EL (cell line): ENCODE results near the gene IFNA5.

Experiments
- DNase-seq: peaks from one replicate; pipeline ENCODE4 v3.0.0-alpha.2; 2016

The IFNA5 gene

GRCh38 chr9:21289848-21290247, 15.3 kb downstream of the IFNA5 start:
- DNase-seq = no peak

DNA sequence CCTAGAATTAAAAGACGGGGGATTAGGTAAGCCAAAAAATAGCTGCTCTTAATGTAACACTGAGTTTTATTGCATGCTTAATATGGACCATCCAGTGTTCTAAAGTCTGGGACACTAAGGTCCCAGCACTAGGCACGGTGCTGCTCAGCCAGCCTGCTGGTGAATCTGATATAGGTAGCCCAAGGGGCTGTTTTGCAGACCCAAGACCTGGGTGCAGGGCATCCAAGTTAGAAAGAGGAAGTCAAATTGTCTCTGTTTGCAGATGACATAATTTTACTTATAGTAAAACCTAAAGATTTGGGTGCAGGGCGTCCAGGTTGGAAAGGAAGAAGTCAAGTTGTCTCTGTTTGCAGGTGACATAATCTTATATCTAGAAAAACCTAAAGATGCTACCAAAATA, 17.8 kb downstream of the IFNA5 start:
- no peak for DNase-seq

DNA sequence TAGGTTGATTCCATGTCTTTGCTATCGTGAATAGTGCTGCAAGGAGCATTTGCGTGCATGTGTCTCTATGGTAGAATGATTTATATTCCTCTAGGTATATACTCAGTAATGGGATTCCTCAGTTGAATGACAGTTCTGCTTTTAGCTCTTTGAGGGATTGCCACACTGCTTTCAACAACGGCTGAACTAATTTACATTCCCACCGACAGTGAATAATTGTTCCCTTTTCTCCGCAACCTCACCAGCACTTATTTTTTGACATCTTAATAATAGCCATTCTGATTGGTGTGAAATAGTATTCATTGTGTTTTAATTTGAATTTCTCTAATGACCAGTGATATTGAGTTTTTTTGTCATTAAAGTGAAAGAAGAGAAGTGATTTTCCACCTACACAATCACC, 18.5 kb downstream of the IFNA5 start:
- DNase-seq = no peak

DNA sequence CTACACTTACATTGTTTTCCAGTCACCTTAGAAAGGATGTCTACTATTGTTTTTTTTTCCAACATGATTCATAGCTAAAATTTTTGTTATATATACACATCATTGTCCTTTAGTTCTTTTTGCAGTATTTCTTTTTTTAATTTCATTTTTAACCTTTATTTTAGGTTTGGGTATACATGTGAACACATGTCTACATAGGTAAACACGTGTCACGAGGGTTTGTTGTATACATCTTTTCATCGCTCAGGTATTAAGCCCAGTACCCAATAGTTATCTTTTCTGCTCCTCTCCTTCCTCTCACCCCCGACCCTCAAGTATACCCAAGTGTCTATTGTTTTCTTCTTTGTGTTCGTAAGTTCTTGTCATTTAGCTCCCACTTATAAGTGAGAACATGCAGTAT, 19.0 kb downstream of the IFNA5 start:
- no peak for DNase-seq

GRCh38 chr9:21281275-21281674, 23.8 kb downstream of the IFNA5 start:
- DNase-seq = no peak

DNA sequence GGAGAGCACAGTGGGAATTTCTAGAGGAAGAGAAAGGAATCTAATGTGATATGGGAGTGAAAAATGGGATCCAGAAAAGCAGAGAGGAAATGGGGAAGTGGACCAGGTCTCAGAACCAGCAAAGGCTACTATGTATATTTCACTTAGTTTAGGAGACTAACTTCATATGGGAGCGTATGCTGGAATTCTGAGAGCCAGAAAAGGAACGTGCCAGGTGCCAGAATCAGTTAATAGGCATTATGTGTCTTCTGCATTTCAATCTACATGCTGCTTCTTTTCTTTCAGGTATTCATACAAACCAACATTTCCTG, 36.8 kb downstream of the IFNA5 start:
- no peak for DNase-seq

GRCh38 chr9:21267485-21268346, 37.4 kb downstream of the IFNA5 start:
- DNase-seq = no peak

DNA sequence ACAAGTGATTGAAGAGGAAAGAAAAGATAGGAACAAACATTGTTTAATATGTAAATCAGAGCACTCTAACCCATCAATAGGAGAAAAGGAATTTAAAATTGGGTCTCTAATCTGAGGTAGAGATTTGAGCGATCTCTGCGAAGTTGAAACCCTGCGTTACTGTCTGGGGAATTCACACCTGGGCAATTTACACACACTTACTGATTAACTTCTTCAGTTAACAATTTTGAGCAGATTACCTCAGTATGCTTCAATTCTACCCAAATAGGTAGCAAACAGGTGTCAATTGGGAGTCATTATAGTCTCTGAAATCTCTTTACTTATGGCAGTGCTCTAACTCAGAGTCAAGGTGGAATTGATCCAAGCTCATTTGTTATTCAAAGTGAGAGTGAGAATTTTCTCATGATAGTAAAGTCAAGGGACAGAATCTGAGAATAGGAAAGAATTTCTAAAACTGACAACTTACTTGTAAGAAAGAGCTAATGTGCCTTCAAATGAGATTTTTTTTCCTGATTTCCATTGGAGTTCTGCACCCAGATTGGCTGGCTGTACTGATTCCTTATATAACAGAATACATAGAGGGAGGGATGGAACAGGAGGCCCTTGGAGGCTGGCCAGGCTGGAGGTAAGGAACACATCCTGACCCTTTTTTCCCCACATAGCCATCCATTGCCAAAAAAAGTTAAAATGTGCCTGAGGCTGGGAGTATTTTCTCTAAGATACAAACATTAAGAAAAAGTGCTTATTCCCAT, 38.2 kb downstream of the IFNA5 start:
- DNase-seq = no peak

GRCh38 chr9:21265421-21266189, 39.5 kb downstream of the IFNA5 start:
- no peak for DNase-seq

GRCh38 chr9:21255538-21256212, 49.4 kb downstream of the IFNA5 start:
- no peak for DNase-seq
